Renal cortex interstitium (tissue), 11 donors: ENCODE data around the gene FMNL3. TPM values are rescaled to one million over a fixed set of nuclear protein-coding genes. Genes with fewer than 3 reads are reported as not detected.
A peak's percentile ranks its signal among the peaks of the same experiment; 100 is the strongest.

Experiments used
- DNase-seq, 11 donors: peaks; one replicate each; pipeline ENCODE4 v3.0.0-alpha.2; 2013; ENCODE audit warnings: low read depth in 9 of 11, low spot score in 4 of 11; ENCODE audit errors: extremely low read depth in 1 of 11
- polyA plus RNA-seq, 3 donors: library from polyadenylated mRNA; unstranded; fragments of 120-200 nt; gene quantifications; one replicate each; pipeline ENCODE4 v1.2.1, GENCODE V29; 2013; ENCODE audit not compliant: insufficient read length in 3 of 3

FMNL3 gene
- polyA plus RNA-seq, 3 donors, result 35.6 to 43.0 (median 35.7) TPM

DNA sequence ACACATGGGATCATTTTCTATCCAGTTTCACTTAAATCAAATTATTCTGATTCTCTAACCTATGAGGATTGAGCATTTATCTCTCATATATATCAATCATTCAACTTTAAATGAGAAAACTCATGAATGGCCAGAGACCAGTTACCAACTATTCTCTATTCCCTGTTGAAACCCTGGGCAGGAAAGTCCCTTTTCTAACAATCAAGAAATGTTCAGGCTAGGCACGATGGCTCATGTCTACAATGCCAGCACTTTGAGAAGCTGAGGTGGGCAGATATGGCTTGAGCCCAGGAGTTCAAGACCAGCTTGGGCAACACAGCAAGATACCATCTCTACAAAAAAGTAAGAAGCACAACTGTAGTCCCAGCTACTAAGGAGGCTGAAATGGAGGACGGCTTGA is 18.0 kb downstream of the FMNL3 start:
- no peak for DNase-seq

DNA sequence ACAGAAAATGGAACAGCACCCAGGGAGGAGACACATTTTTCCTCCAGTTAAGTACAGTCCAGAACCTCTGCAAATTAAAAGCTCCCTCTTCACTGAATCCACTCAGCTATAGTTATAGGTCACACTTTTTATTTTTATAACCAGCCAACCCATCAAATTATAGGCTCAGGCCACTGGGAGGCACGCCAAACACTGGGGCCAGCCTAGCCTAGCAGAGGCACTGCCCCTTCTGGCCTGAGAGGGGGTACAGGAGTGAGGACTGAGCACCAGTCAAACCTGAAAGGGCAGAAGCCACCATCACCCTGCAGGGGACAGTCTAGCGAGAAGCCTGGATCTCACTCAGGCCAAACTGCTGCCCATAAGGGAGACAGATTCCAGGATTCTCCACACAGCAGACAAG is 19.3 kb downstream of the FMNL3 start:
- no peak for DNase-seq

DNA sequence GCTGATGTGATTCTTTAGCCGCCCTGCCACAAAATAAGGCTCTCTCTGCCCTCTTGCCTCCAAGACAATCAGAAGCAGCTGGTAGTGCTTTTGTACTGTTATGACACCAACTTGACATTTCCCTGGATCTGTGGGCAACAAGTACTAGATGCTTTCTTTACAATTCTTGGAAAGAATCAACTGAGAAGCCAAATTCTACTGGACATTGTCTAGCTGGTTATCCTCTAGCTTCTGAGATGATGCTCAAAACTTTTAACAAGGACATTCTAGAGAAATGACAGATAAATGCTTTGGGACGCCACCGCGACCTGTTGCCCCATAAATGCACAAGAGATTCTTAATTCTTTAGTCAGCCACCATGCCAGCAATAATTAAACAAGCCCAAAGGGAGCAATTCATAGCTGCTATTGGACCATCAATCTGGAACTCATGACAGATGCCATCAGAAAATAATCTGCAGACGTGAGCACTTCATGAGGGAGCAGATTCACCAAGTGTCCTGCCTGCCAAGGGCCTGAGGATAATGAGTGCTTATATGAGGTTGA is 22.8 kb downstream of the FMNL3 start:
- no peak for DNase-seq

DNA sequence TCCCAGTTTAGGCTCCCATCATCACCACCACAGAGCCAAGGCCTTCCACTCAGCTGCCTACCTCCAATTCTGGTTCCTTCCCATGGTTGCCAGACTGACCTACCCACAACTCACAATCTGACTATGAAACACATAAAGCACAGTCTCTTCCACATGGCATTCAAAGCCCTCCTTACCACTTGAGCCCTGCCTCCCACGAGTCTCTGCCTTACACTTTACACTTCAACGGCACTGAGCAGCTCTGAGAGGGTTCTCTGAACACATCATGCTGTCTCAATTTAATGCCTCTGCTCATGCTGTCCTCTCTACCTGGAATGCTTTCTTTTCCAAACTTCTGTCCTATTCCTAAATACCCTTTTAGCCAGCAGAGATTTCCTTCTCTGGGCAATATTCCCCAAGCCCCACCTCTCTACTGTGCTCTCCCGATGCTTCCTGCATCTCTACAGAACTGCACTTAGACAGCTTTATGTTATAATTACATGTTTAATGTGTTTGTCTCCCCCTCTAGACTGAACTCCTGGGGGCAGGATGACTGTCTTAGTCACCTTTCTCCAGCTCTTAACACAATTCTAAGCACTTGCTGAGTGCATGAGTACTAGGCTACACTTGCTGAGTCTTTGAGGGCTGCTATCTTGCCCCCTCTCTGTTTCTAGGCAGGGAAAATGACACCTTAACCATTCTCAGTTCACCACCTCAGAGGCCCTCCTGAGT is 23.5 kb downstream of the FMNL3 start:
- no peak for DNase-seq

DNA sequence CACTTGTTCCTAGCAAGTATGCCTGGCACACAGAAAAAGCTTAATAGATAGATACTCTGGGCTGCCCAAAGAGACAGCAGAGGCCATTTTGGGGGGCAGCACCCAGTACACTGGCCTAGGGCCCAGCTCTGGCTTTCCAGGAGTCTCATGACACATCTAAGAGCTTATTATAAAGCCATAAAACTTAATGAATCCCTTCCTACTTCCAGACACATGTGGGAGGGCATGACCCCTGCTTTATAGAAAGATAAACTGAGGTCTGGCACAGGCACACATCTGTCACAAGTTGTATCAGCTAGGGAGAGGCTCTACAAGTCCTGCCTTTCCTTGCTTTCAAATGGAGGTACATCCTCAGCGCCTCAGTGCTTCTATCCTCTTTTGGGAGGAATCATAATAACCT is 27.1 kb downstream of the FMNL3 start:
- no peak for DNase-seq

DNA sequence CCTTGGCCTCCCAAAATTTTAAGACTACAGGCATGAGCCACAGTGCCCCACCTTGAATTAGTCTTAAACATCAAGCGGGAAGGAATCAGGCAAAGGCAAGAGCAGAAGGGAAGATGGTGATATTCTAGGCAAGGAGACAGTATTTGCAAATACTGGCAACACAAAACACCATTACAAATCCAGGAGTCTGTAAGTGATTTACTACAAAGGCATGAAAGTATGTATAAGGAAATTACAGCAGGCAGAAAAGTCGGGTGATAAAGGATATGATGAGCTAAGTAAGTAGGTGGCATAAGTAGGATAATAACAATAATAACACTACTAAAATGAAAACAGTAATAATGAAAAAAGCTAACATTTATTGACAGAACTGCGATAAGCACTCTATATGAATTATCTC is 28.5 kb downstream of the FMNL3 start:
- DNase-seq, result no peak

DNA sequence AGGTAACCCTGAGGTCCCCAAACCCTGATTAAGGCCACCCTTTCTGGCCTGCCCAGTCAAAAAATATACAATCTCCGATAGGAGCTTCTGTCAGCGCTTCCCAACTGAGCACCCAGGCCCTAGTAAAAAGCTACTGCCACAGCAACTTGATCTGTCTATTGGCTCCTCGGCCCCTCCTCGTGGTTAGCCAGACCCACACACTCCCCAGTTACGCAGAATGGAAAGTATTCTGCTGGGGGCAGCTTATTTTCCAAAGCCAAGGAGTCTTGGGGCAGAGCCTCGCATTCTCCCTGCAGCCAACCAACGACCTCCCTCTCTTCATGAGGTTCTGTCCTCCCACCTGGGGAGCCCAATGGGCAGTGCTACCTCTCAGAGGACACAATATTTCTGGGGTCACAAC is 32.1 kb downstream of the FMNL3 start:
- no peak for DNase-seq

DNA sequence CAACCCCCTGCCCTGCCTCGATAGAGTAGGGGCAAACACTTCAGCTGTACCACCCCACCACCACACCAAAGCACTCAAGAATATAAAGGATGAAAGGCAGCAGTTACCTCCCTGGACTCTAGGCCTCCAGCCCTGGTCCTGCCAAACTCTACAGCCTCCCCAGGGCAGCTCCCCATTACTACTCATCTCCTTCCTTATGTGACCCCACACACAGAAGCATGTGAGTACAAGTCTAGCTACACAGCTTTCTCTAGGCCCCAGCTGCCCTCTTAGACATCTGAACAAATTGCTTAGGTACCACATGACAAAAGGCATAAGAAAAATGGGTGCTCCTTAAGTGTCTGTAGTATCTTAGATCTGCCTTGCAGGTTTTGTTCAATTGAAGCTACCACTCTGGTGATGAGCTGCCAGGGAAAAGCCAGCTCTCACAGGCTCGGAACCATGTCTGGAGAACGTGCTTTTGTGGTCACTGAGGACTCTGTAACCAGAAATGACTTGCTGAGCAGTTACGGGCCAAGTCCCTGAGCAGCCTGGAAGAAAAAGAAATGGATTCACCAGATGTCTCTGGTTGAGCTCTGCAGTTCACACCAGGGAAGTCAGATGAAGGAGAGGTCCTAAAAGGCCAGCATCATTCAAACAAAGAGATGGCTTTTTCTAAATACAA is 32.8 kb downstream of the FMNL3 start:
- DNase-seq, result no peak

DNA sequence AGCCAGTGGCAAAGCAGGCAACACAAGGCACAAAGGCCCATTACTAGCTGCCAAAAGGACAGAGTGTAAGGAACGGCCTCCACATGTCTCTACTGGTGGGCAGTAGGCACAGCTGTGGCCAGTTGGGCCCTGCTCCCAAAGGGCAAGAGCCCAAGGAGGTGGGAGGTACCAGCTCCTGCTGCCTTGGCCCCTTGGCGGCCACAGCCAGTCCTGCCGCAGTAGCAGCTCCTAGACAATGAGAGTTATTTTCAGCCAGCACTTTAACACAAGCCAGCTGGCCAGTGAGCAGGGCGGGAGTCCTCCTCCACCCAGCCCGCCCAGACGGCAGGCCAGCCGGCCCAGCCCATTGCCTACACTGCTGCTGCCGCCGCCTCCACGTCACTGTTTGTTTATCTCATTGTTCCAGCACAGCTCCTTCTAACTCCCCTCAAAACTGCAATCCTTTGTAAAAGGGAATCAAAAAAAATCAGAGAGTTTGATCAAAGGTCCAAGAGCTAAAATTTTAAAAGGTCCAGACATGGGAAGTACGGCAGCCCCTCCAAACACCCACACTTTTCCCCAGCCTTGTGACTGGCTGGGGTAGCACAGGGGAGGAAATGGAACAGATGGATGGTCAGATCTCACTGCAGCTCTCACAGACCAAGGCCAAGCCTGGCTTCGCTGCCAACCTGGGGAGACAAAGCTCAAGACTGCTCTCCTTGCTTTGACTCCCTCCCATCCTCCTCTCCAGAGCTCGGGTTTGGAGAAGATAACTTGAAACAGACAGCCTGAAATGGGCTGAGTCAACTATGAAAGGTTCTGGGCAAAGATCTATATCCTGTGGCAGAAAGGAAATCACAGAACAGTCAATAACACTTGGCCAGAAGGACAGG is 33.5 kb downstream of the FMNL3 start:
- DNase-seq, result peak; percentile 76 to 94 (median 89)

DNA sequence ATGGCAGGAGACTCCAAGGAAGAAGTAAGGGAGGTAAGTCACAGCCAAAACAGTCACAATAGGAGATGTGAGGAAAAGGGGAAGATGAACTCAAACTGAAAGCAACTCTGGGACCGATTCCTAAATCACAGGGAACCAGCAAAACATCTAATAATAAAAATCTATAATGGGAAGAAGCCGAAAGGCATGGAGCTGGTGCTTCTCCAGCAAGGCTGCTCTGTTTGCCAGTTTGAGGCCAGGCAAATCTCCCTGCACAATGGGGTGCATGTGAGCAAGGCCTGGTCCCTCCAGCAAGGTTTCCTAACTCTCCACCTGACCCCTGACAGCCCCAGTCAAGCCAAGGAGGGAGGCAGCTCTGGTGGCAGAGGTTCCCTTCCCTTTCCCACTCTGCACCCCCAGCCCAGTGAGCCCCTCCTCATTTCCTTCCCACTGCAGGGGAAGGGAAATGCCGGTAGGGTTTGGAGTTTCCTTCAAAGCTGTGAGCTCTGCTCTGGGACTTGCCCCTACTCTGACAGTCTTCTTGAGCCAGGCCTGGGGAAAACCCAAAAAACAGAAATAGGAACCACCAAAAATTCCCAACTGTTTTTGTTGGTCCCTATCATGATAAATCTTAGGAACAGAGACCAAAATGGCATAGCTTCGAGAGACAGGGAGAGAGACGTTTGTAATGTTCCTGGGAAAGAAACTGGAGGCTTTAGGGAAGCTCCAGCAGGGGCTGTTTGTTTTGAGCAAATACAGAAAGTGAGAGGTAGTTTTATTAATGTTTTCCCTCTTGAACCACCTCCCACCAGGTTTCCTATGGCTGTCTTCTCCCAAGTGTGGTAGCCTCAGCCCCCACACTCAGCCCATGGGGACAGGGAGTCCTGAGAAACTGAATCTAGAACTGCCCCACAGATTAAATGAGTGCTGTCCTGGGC is 34.6 kb downstream of the FMNL3 start:
- no peak for DNase-seq

DNA sequence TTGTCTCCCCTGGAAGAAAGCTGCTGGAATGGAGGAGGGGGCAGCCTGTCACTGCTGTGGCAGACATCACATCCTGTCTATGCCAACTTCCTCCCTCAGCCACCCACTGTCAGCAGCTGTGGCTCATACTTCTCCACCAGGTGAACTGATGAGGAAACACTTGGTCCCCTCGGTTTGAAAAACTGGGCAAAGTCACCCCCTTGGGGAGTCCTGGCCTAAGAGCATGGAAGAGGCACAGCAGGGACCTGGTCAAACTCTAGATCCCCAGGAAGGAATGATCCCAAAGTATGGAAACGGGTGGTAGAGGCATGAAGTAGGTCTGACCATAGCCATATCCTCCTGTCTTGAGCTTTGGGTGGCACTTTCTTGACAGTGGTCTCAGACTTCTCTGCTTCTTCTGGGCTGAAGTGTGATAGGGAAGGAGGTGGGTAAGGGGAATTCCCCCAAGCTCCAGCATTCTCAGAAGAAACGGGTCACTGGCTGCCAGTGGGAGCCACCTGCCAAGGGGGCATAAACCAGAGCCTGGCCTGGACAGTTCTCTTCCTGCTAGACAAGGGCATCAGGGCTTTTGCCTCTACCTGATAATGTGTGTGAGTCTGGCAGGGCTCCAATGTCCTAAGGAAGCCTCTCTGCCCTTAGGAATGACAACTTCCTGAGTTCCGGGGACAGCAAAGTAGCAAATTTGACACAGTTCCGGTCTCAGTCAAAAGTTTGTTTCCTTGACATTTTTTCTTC is 36.0 kb downstream of the FMNL3 start:
- no peak for DNase-seq

DNA sequence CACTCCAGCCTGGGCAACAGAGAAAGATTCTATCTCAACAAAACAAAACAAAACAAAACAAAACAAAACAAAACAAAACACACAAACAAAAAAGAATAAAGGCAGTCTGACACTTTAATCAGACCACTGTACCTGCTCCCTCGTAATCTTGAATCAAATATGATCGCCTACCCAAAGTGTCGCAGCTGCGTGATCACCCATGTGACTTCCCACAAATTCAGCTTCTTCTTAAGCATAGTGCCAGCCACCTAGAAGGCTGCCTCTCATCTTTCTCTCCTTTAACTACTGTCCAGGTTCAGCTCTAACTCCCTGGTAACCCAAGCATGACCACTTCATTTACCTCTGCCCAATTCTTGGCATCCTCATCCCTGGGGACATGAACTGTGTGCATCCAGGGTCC is 37.4 kb downstream of the FMNL3 start:
- DNase-seq, result no peak

DNA sequence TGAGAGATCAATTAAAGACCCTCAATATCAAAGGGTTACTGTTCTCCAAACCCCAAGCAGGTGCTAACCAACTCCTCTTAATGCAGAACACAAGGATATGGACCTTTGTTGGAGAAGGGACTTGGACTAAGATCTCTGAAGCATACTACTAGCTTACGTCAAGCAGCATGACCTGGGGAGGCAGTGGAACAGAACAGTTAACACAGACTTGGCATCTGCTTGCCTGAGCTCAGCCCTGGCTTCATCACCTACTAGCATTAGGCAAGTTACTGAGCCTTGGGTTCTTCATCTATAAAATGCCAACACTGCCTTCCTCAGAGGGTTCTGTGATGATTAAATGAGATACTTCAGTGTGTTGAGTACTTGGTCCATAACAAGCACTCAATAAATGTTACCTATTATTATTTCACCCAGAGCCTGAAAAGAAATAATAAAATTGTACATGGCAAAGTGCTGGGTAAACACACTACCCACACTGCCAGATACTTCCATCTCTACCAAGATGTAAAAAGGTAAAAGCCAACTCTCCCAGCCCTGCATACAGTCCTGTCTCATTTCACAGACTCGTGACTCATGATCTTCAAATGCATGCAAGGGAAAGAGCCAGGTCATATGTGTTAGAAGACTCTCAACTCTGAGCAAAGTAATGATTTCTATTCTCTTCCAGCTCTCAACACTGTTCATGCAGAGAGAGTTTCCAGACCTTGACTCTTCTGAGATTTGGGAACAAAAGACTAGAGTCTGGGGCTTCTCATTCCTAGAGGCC is 39.7 kb downstream of the FMNL3 start:
- no peak for DNase-seq

DNA sequence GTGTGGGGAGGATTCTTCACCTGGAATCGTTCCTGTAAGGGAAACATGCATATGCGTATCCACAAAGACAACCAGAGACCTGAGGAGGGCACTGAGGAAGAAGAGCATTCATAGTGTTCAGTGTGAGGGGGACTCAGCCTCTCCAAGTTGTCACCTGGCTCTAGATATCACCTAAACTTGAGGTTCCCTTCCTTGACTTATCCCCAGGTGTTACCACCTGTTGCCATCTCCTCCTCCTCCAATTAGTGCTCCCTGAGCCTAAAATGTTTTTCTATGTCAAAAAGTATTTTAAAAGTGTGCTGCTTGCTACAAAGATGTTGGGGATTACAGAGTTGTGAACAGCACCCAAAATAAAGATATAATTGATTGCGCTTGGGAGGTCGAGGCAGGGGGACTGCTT is 41.0 kb downstream of the FMNL3 start:
- DNase-seq, result no peak

DNA sequence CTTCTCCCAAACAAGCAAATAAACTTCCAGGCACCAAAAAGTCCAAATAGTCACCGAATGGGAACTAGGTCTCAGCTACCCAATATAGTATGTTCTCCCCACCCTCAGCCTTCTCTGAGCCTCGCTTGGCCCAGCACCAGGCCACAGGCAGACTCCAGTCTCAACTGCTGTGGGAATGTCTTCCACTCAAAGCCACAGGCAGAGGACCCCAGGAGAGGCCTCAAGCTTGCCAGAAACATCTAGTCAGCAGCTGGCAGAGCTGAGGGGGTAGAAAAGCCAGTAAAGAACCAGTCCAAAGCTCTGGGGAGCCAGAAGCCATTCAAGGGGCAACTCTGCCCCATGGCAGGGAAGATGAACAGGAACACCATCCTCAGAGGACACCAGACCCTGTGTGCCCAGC is 41.8 kb downstream of the FMNL3 start:
- no peak for DNase-seq

DNA sequence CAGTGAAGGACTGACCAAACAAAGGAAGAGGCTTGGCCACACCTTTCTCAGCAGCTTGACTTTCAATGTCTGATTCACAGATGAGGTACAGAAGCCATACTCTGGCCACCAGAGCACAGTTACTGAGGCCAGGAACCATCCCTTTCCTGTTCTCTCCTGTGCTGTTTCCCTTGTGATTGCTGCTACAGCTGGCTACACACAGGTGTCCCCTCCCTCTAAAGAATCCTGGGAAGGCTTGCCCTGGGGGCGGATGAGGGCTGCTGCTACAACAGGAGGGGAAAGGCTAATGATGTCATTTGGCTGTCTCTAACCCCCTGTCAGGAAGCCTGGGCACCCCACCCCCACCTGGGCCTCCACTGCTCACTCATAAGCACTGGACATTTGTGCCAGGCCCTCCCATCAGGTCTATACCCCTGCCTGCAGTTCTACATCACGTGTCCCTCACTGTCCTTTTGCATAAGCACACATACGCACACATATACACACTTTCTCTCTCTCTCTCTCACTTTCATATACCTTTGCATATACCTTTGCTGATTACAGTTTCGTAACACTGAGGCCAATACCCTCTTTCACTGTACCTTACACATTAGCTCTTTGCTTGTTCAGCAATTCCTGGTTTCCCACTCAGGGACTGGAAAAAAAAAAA is 42.5 kb downstream of the FMNL3 start:
- DNase-seq, result no peak

DNA sequence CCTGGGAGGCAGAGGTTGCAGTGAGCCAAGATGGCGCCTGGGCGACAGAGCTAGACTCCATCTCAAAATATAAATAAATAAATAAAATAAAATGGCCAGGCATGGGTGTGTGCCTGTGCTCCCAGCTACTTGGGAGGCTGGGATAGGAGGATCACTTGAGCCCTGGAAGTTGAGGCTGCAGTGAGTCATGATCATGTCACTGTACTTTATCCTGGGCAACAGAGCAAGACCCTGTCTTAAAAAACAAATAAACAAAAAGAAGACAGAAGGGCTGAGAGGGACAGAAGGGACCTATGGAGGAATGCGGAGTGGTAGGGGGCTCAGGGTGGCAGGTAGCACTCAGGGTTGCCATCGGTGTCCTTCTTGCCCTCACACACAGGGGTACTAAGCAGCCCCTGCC is 43.0 kb downstream of the FMNL3 start:
- no peak for DNase-seq
